Spleen (tissue), 7 donors: Measurements from ENCODE around the gene LRRK1.

Experiments used
- POLR2A ChIP-seq, 3 donors: fragments of 450-650 bp; IDR thresholded peaks; one replicate each; pipeline ENCODE4 v1.5.1; 2017; ENCODE audit warnings: antibody characterized with exemption in 3 of 3, mild to moderate bottlenecking in 1 of 3
- TF ChIP-seq, protein P1 (sequence below), 11 experiments: fragments of 200-600 bp in 7 of 11; fragments of 450-650 bp in 4 of 11; sonication (generic) in 4 of 11; IDR thresholded peaks in 8 of 11; conservative IDR thresholded peaks in 3 of 11; 1 replicate in 7 of 11; 2 replicates in 4 of 11; pipeline versions ENCODE4 v1.4.0 to v1.8.0; 2016 to 2021; ENCODE audit warnings: antibody characterized with exemption in 11 of 11, inconsistent platforms in 4 of 11, mild to moderate bottlenecking in 1 of 11
- donor health status: DM: no; HTN: no; CAD: no; lungs with moderate emphysema.
- donor health status: DM: no; HTN: no; CAD: no.
- donor health status: DM: no; HTN: no; CAD: no.

DNA sequence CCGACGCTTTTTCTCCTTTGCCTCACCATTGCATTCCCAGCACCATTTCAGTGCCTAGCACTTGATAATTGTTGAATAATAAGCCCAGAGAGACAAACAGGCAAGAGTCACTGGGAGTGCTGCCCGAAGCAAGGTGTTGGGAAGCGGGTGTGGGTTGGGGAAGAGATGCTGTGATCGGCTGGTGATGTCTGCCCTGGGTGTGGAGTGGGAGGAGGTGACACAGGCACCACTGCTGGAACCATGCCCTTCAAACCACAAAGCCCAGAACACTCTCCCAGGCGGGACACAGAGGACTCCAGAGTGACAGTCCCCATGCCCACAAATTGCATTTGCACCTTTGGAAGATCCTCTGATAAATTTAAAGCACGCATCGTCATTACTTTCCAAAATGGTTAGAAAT, 184.4 kb downstream of the LRRK1 start:
- TF ChIP-seq POLR2A (IDR thresholded peaks at IDR 0.05), result no peak
- TF ChIP-seq, protein P1, sequence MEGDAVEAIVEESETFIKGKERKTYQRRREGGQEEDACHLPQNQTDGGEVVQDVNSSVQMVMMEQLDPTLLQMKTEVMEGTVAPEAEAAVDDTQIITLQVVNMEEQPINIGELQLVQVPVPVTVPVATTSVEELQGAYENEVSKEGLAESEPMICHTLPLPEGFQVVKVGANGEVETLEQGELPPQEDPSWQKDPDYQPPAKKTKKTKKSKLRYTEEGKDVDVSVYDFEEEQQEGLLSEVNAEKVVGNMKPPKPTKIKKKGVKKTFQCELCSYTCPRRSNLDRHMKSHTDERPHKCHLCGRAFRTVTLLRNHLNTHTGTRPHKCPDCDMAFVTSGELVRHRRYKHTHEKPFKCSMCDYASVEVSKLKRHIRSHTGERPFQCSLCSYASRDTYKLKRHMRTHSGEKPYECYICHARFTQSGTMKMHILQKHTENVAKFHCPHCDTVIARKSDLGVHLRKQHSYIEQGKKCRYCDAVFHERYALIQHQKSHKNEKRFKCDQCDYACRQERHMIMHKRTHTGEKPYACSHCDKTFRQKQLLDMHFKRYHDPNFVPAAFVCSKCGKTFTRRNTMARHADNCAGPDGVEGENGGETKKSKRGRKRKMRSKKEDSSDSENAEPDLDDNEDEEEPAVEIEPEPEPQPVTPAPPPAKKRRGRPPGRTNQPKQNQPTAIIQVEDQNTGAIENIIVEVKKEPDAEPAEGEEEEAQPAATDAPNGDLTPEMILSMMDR (IDR thresholded peaks at IDR 0.05 in 8 of 11, conservative IDR thresholded peaks at IDR 0.05 in 3 of 11), result no peak
